ENCODE measurements around the gene P2RX3.
"Not testable (repeated sequence)": the region's sequence is repeated elsewhere in the genome, so short reads cannot be mapped to it uniquely, and the experiment has no call there.

Gene P2RX3

DNA sequence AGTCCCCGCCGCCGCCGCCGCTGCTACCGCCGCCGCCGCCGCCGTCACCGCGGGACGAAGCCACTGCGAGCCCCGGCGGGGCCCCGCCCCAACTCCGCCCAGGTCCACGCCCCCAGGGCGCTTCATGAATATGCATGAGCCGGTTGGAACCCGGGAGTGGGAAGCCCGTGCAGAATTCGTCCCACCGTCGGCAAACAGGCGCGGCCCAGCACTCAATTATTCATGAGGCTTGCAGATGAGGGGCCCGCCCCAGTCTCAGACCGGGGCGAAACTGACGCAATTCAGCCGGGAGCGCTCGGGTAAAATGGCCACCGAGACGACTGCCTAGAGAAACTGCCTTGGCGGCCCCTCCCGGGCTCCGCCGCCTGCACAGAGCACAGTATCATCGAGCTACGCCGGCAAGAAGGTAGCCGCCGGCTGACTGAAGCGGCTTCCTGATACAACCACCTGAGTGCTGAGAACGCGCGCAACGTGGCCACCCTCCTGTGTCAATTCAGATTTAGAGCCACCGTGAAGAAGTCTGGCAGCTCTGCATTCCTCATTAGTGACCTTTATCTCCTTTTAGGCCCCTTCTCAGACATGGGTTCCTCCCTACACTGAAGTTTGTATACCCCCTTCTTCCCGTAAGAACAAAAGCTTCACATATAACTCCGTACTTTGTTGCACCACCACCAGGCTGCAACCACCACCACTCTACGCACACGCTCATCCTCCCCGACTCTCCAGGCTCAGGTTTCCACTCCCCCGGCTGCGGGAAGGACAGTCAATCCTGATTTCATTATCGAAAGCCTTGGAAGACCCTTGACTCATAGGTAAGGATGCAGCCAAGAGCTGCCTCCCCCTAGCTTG is 13.0 kb upstream of the P2RX3 start, which contains the start of gene TNKS1BP1:
TNKS1BP1 (minus strand) TSS at position 67 of the 849 bp plus-strand sequence. CDS start 3,067 bp downstream, outside the sequence.
- peak; percentile 96 for DNase-seq (ENCODE audit: low spot score)

DNA sequence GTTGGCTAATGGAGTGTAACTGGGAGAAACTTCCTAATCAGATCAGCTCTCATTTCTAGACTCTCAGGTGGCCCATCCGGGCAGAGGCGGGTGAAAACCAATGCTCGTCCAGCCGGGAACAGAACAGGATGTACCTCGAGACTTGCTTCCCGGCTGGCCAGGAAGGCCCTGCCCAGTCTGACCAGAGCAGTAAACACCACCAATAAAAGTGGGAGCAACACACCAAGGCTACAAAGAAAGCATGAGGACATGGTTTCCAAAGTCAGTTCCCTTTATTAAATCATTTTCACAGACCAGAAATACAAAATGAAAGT is 12.5 kb upstream of the P2RX3 start:
- no peak for DNase-seq (ENCODE audit: low spot score)

DNA sequence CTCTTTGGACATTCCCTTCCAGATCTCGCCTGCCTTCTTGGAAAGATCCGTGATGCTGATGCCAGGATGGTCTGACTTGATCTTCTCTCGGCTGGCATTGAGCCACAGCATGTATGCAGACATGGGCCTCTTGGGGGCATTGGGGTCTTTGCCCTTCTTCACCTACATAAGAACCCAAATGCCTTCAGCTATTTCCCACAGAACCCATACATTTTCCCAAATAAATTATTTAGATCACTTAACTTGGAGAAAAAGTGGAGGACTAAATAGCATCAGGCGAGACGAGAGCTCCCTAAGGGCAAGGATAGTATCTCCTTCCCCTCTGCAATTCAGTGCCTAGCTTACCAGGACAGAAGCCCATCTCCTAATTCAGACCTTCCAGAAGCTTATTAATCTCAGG is 10.4 kb upstream of the P2RX3 start:
- no peak for DNase-seq (ENCODE audit: low spot score)

DNA sequence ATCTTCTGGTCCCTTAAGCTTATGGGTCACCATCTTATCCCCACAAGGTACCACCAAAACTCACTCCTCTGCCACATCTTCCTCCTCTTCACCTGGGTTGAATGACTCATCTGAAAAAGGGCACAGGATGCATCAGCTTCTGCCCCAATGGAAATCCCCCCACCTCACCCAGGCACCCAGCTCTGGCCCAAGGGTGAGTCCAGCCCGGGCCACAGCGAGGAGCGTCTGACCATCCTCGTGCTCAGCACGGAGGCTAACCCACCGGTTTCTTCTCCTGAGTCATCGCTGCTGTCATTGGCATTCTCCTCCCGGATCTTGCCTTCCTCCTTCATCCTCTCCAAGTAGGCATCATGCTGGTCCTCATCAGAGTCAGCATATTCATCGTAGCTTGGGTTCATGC is 8.1 kb upstream of the P2RX3 start:
- DNase-seq (ENCODE audit: low spot score): no peak

DNA sequence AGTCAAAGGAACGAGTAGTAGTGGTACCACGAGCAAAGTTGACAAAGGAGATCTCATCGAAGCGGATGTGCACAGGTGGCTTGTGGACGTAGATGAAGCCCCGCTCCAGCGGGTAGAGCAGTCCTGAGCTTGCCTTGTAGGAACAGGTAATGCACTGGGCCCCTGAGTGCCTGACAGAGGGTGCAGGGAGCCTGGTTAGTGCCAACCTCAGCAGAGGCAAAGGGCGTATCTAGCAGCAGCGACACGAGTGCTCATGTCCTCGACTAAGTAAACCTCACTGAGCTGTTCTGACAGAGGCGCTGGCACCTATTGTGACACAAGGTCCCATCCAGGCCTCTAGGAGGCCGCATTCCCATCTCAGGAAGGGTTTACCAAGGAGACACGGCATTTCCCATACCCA is 6.4 kb upstream of the P2RX3 start:
- no peak for DNase-seq (ENCODE audit: low spot score)

DNA sequence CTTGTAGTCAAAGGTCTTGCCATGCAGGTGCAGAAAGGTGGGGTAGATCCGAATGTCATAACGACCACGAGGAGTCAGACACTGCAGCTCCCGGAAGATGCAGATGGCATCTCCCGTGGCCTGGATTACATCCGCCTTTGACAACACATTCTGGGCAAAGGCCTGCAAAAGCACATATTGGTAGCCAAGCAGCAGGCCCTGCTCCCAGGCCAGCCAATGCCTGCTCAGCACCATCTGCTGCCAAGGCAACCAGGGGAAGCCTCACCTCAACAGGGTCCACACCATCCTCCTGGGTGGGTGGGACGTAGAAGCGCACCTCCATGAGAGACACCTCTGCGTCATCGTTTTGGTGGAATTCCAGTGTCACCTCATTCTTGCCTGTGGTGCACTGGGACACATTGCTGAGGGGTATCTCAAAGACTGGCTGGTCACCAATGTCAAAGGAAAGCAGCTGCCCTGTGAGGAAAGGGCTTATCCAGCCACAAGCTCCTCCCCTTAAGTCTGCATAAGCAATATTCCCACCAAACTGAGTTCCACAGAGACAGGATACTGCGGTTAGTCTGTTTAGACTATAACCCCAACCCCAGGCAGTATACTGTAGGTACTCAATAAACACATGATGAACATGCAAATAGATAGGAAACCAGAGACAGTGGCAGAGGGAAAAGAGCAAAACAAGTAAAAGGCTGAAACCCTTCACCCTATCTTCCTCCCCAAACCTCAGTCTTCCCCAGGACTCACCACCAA is 5.3 kb upstream of the P2RX3 start:
- DNase-seq (ENCODE audit: low spot score): no peak

DNA sequence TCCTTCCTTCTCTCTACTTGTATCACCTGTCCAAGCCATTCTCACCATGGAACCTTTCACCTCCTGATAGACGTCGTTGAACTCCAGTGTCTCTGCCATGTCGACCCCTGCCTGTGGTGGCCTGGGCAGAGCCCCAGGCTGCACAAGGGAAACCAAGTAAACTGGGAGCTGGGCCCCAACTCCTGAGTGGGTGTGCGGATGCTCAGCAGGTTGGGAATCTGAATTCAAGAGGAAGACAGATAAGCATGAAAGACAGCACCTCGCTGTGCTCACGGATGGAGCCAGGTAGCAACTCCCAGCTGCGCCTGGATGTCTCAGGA is 3.2 kb upstream of the P2RX3 start:
- no peak for DNase-seq (ENCODE audit: low spot score)

DNA sequence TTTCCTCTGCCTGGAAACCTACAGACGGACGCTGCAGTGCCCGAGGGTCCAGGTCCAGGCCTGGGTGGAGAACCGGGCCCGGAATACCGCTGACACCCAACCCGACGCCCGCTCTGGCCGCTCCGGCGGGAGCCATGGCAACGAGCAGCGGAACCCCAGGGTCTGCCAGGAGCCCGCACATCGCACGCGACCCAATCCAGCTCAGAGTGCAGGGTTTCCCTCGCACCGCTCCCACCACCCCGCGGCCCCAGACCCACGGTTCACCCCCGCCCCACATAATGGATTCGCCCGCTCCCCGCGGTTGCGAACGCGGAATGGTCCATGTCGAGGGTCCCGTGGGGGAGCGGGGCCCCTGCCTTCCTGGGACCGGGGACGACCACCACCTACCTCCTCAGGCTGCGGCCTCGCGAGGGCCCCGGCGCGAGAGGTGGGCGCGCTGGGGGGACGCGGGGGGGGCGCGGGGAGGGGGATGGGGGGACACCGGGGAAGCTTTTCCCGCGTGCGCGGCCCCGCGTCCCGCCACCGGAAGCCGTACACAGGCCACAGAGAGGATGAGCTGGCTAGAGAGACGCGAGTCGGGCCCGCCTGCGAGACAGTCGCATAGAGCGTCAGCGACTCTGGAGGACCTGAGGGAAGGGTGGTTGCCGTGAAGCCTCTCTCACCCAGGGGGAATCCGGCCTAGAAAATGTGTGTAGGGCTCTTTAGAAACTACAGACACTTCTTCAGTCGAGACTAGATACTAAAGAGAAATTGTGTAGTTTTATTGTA is 2.6 kb upstream of the P2RX3 start, which contains the start of gene SSRP1:
SSRP1 (minus strand) TSS at position 550 of the 768 bp plus-strand sequence. CDS start 771 bp downstream, outside the sequence.
- peak; percentile 90 for DNase-seq (ENCODE audit: low spot score)

DNA sequence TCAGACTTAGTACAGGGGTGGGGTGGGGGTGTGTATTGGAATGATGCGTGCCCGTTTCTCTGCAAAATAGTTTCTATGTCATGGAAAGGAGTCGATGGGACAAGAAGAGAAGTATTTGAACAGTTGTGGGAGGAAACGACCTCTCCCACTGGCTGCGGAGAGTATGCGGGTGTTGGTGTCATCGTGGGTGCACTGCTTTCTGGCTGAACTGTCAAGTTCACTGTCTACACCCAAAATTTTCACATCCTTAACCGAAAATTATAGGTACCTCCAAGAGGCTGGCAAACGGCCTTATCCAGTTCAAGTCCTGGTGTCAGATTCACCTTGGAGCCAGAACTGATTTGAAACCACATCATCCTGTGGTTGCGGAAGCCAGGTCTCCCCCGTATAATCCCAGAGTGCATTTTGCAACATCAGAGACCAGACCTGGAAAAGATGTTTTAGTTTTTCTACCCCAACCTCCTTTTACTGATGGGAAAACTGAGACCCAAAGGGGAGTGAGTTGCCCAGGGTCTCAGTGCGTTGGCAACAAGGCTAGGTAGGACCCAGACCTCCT is 2.0 kb upstream of the P2RX3 start:
- DNase-seq (ENCODE audit: low spot score): no peak

DNA sequence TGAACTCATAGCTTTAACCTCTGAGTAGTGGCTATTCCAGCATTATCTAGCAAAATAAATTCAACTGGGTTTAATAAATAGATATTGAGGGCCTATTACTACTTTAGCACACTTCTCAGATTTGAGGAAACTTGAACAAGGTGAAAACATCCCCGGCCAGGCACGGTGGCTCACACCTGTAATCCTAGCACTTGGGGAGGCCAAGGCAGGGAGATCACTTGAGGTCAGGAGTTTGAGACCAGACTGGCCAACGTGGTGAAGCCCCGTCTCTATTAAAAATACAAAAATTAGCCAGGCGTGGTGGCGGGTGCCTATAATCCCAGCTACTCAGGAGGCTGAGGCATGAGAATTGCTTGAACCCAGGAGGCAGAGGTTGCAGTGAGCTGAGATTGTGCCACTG is 1.3 kb upstream of the P2RX3 start:
- DNase-seq (ENCODE audit: low spot score): not testable (repeated sequence)

DNA sequence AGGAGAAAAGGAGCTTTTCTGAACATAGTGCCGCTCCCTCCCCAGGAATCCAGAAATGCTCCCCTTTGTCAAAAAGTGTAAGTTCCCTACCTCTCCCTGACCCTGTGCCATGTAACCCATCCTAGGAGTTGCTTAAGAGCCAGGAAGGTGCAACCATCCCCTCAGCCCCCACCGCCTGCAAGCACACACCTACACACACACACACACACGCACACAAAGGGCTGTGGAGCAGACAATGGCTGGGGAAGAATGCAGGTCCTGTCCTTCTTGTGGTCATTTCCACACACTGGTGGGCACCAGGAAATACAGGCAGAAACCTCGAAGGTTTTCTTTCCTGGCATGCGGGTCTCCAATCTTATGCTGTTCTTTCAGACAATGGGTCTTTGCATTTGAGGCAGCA is 1.2 kb downstream of the P2RX3 start:
- DNase-seq (ENCODE audit: low spot score): no peak

DNA sequence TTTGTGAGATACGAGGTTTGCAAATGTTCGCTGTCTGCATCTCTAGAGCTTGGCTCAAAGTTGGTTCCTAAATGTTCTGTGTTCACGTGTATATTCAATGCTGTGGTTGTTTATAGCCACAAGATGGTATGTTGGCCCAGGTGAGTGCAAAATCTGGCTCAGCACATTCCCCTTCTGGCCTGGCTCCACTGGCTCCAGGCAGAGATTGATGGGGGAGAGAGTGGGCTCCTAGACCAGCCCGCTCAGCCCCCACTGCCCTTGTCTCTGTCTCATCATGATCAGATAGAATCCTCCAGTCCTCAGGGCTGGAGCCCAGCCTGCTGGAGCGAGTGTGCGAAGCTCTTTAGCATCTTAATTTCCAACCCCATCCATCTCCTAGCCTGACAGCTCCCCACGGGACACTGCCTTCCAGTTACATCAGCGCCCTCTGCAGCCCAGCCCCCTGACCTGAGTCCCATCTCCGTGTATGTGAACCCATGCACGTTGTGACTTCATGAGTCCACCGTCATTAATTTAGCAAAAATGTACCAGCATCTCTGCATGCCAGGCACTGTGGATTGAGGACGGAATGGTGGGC is 2.0 kb downstream of the P2RX3 start:
- no peak for DNase-seq (ENCODE audit: low spot score)

DNA sequence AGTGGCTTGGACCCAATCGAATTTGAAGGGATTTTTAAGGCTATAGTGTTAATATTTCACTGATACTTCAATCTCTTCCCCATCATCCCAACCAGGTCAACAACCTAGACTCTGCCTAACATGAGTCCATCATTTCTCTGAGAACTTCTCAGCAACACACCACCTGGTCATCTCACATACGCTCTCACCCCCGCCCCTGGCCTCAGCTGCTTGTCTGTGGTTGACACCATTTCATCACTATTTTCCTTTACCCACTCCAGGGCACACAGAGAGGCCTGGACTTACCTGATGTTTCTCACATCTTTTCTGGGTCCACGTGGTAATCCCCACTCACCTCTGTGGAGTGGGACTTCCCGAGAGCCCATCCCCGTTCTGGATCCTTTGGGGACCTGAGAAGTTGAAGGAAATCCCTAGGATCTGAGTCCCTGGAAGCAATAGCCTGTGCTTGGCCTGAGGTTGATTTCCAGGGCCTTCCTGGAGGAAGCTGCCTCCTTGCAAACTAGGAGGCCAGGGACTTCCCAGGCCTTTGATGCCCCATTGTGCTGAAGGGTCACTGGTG is 3.2 kb downstream of the P2RX3 start:
- no peak for DNase-seq (ENCODE audit: low spot score)

DNA sequence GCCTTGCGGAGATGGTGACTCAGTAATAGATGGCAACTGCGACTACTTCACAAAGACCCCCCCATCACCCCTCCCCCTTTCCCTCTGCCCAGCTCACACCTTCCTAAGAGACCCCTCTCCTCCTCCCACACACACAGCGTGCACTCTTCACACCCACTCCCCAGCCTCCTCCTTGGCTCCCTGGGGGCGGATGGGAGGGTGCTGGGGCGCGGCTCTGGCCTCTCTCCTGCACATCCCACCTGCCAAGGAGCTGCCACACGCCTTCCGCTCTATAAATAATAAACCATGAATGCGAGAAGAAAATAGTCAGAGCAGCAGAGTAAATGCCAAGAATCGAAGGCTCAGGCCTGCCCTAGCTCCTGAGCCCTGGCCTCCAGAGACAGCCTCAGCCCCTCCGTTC is 4.5 kb downstream of the P2RX3 start:
- no peak for DNase-seq (ENCODE audit: low spot score)

DNA sequence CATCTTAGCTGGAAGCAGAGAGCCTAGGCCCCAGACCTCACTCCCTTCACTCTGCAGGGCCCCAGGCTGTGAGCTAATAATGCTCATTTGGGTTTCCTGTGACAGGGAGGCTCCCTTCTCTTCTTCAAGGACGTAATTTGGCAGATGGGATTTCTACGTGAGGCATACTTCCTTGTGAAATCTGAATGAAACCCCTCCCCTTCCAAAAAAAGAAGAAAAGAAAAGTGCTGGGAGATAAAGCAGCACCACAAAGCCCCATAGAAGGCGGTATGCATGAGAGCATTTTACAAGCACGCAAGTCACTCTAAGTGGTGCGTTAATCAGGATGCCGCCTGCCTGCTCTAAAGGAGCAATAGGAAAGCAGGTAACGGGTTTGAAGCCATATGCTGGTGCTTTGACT is 5.7 kb downstream of the P2RX3 start:
- DNase-seq (ENCODE audit: low spot score): no peak

DNA sequence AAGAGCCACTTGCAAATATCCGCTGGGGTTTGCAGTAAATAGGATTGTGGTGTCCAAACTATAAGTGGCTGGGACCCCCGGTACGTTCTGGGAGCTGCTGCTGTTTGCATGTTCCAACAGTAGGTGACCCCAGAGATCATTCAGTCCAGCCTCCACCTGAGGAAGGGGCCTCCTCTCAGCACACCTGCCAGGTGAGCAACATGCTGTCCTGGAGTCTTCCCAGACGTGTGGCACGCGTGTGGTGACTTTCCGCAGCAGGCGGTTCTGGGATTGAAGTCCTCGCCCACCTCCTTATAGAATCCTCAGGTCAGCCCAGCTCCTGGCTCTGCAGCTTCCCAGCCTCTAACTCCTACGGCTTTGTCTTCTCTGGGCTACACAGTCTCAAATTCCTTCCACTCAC is 6.7 kb downstream of the P2RX3 start:
- DNase-seq (ENCODE audit: low spot score): no peak

DNA sequence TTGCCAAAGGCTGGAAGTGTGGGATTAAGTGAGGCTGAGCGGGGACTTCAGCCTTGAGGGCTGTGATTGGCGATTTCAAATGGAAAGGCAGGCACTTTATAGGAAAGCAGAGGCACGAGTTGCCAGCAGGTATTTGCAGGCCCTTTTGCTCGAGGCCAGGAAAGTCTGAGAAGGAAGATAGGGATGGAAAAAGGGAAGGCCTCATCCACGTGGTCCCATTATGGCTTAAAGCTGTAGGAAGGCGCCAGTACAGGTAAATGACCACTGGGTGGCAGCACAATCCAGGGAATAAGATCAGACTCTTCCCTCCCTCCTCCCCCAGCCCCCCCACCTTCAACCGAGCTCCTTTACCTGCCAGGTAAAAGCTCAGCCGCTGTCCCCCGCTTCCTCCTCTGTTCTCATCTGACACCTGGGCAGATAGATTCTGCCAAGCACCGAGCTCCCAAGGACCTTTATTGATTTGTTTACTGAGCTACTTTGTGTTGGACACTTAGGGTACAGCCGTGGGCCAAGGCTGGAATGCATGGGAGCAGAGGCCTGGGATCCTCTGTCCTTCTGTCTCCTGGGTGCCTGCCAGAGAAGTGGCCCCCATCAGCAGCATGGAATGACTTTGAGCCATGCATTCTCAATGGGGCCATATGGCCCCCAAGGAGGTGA is 7.5 kb downstream of the P2RX3 start:
- DNase-seq (ENCODE audit: low spot score): no peak

DNA sequence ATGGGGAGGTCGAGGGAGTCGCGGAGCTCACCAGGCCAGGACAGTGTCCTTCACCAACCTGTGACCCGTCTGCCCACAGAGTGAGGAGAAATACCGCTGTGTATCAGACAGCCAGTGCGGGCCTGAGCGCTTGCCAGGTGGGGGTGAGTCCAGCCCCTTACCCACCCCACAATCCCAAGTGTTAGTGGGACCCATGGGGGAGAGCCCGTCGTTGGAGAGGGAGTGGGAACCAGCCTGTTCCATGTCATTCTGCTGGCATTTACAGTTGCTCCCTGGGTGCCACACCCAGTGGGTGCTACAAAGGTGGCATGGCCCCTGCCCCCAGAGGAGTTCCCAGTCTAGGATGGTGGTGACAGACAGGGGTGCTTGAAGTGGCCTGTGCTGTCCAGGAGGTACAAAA is 9.2 kb downstream of the P2RX3 start:
- no peak for DNase-seq (ENCODE audit: low spot score)

DNA sequence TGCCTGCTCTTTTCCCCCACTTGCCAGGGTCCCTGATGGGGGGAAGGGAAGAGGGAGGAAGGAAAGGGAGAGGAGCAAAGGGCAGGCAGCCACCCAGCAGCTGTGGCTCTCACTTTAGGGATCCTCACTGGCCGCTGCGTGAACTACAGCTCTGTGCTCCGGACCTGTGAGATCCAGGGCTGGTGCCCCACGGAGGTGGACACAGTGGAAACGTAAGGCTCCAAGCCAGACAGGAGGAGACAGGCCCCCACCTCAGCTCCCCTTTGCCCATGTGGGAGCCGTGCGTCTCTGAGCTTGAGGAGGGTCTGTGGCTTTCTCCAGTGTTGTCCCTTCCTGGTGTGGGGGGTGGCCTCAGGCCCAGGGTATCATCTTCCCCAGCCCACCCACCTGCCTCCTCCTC is 9.9 kb downstream of the P2RX3 start:
- no peak for DNase-seq (ENCODE audit: low spot score)

DNA sequence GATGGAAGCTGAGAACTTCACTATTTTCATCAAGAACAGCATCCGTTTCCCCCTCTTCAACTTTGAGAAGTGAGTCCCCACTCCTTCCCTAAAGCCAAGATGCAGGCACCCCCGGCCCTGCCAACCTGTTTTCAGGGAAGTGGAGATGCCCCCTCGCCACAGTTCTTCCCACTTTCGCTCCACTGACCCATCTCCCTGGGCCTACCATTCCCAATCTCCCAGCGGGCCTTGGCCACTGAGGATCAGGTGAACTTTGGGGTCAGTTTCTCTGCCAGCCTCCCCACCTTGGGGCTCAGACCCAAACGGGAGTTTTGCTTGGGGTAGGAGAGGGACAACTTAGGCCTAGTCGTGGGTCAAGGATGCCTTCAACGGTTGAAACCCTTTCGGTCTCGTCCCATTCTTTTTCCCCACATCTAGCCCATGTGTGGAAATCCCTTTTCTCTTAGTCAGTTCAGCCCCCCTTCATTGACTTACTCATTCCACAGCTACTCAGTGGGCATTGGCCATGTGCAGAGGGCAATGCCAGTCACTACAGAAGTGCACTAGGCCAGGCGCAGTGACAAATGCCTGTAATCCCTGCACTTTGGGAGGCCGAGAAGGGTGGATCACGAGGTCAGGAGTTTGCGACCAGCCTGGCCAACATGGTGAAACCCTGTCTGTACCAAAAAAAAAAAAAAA is 10.6 kb downstream of the P2RX3 start:
- DNase-seq (ENCODE audit: low spot score): no peak

All from left forelimb (tissue), 1 donor.